ENCODE data around the gene GTF2F2. TPM values are rescaled to one million over a fixed set of nuclear protein-coding genes. Genes with fewer than 3 reads are reported as not detected.

The GTF2F2 gene, protein sequence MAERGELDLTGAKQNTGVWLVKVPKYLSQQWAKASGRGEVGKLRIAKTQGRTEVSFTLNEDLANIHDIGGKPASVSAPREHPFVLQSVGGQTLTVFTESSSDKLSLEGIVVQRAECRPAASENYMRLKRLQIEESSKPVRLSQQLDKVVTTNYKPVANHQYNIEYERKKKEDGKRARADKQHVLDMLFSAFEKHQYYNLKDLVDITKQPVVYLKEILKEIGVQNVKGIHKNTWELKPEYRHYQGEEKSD
- total RNA-seq: 12.4 and 16.5 TPM in 2 replicates

DNA sequence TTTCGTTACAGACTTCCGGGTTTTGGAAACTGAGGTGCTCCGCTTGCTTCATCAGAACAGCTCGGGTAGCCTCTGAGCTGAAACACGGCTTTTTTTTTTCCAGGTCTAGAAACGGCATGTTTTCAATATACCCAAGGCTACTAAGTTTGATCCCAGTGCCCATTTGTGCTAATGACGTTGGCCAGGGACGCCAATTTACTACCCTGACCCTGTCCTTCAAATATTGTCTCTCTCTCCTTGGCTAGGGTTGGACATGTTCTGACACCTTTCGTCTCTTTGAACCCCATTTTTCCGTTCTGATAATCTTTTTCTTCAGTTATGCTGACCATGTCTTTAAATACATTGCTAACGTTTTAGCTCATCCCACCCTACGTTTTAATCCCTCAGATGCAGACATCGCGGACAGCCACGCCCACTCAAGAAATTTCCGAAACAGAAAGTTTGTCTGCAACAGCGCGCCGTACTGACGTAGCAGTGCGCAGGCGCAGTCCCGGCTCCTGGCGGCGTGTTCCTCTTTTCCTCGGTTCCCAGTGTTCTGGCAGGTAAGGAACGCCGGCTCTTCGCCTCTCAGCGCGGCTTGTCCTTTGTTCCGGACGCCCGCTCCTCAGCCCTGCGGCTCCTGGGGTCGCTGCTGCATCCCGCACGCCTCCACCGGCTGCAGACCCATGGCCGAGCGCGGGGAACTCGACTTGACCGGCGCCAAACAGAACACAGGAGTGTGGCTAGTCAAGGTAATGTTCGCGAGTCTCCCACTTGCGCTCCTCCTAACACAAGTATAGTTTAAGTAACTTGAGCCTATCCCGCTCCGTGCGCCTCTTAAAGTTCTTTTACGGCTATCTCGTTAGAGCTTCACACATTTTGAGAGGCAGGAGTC is at the start of gene GTF2F2:
TSS of gene GTF2F2 (plus strand) at position 520 of the 874 bp plus-strand sequence. CDS start at position 666, 146 bp downstream.

DNA sequence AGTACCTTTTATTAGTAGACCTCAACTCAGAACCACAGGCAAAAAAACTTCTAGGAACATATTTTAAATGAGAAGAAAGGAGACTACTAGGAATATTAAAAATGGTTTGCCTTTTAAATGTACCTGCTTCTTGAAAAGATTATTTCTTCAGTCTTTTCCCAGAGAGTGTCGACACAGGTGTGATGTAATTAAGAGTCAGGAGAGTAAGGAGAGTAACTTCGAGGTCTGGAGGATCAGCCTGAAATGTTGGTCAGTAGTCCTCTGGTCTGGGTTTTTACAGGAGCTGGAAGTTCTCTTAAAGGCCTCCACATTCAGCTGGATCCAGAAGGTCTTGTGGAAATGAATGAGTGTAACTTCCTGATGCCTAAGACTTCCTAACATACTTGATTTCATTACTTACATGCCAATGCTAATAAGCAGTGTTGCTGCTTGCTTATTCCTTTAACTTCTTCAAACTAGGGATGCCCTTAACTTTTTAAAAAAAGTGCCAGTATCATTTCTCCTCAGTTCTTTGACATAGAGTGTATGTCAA is 80.5 kb downstream of the GTF2F2 start, which contains the start of gene KCTD4:
TSS of gene KCTD4 (minus strand) at position 345 of the 532 bp plus-strand sequence. CDS start 6,478 bp downstream, outside the sequence.

Other genes with a start within 250 kb of the GTF2F2 start
- 3.0 and 3.9 TPM in 2 replicates for gene NUFIP1, start 131.0 kb upstream of the GTF2F2 start, total RNA-seq
- 10.6 and 16.9 TPM in 2 replicates for gene GPALPP1, start 131.0 kb upstream of the GTF2F2 start, total RNA-seq
- not detected in 2 replicates for gene KCTD4, start 80.5 kb downstream of the GTF2F2 start, total RNA-seq
- 774 and 851 TPM in 2 replicates for gene TPT1, start 220.7 kb downstream of the GTF2F2 start, total RNA-seq

All from mesangial cell (primary cell).